HG03097 (cell line): ENCODE measurements around the gene MAG.
"Not testable (repeated sequence)": the region's sequence is repeated elsewhere in the genome, so short reads cannot be mapped to it uniquely, and the experiment has no call there.

ENCODE experiments used
- ATAC-seq: cut with Tn5 transposase; IDR thresholded peaks from one replicate; pipeline ENCODE4 v1.9.1; 2021; ENCODE audit not compliant: unreplicated experiment, low FRiP score

Gene MAG

DNA sequence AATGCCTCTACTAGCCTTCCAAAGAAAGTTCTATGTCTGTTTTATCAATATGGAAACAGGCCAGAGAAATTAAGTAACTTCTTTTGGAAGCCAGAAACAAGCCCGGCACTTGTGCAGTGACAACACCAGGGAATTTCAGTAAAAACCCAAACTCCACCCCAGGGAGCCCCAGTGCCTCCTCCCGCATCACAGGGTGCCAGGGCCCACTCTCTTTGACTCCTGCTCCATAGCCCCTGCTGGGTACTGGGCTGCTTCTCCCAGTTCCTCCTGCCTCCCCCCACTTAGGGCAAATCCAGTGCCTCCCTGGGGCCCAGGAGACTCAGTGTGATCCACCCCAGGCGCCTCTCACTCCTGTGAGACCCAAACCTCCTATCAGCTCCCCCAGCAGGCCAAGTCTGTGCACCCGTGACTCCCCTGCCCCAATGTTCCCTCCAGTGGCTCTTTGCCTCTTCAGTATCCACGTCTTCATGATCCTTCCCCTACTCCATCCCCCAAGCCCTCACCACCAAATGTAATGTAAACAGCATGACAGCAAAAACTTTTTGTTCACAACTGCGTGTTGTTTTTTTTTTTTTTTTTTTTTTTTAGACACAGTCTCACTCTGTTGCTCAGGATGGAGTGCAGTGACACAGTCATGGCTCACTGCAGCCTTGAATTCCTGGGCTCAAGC lies 64.0 kb downstream of the MAG start:
- no peak for ATAC-seq

DNA sequence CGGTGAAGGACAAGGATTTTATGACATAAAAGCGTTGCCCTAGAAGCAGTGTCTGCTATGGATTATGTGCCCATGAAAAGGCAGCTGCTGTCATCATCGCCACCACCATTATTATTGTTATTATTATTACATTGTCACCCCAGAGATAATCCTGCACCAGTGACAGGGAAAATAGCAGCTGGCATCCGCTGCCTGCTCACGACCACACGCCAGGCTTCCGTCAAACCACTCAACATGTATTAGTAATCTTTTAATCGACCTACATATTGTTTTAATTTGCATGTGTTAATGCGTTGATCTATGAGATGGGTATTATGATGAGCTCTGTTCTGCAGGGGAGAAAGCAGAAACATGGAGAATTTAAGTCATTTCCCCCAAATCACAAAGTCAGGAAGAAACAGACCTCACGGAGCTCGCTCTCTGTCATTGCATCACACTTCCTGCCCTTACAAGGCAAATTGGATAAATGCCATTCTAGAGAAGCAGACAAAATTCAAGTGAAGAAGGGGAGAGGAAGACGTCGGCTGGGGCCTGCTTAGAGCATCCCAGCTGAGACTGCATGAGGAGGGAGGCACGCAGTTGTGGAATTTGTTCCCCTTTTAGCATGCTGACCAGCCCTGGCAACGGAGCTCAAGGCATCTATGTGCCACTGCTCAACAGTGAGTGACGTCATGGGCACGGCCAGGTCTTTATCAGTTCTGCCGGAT lies 66.1 kb downstream of the MAG start, which contains the start of gene FFAR3:
FFAR3 (plus strand) TSS at position 594 of the 707 bp plus-strand sequence. CDS start 431 bp downstream, outside the sequence.
- no peak for ATAC-seq

DNA sequence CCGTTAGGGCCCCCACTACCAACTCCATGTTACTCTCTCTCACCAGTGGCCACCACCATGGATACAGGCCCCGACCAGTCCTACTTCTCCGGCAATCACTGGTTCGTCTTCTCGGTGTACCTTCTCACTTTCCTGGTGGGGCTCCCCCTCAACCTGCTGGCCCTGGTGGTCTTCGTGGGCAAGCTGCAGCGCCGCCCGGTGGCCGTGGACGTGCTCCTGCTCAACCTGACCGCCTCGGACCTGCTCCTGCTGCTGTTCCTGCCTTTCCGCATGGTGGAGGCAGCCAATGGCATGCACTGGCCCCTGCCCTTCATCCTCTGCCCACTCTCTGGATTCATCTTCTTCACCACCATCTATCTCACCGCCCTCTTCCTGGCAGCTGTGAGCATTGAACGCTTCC lies 66.9 kb downstream of the MAG start:
- ATAC-seq: not testable (repeated sequence)

DNA sequence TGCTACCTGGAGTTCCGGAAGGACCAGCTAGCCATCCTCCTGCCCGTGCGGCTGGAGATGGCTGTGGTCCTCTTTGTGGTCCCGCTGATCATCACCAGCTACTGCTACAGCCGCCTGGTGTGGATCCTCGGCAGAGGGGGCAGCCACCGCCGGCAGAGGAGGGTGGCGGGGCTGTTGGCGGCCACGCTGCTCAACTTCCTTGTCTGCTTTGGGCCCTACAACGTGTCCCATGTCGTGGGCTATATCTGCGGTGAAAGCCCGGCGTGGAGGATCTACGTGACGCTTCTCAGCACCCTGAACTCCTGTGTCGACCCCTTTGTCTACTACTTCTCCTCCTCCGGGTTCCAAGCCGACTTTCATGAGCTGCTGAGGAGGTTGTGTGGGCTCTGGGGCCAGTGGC lies 67.4 kb downstream of the MAG start:
- not testable (repeated sequence) for ATAC-seq

DNA sequence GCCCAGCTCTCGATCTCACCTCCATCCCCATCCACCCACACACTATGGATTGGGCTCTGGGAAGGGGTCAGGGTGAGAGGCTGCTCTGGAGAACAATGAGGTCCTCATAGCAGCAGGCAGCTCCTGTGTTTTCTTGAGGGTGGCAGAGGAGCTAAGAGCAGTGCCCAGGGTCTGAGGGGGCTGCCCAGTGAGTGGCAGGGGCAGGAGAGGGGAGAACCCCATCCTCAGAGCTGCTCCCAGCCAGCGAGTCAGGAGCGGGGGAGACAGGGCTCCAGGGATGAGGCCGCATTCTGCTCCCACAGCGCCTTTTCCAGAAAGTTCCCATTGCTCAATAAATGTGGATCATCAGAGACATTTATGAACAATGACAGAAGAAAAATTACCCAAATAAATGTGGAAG lies 68.1 kb downstream of the MAG start:
- not testable (repeated sequence) for ATAC-seq

GRCh38 chr19:35360880-35361420 lies 69.0 kb downstream of the MAG start:
- ATAC-seq: no peak

- no peak for ATAC-seq
Observed at GRCh38 chr19:35362261-35363000, 70.5 kb downstream of the MAG start.

DNA sequence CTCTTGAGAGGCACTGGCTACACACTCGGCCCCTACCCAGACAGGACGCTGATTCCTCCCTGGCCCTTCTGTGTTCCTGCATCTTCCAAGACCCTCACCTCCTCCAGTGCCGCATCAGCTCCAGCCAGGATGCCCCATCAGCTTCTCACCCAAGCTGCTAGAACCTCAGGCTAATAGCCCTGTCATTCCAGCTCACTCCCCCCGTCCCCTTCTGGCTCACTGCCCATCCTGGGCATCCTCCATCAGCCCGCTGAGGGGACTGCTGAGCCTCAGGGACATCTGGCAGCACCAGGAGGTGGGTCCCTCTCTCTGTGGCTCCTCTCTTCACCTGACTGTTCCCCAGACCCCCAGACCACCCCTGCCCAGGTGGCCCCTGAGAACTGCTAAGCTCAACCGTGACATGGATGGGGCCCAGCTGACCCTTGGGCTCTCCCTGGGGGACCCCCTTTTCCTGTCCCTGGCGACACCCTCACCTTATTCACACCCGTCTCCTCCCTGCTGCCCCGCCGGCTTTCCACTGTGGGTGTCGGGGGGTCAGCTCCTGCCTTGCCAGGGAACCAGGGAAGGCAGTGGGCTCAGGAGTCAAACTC lies 71.1 kb downstream of the MAG start:
- no peak for ATAC-seq
